OCI-LY7 (cell line): ENCODE data around the gene PCBP3. TPM values are rescaled to one million over a fixed set of nuclear protein-coding genes. Genes with fewer than 3 reads are reported as not detected.
"Not testable (repeated sequence)": the region's sequence is repeated elsewhere in the genome, so short reads cannot be mapped to it uniquely, and the experiment has no call there.

Experiments
- BruUV-seq: library from RNA; stranded (reverse); fragments of 400-500 nt; replicated peaks from 2 replicates; lab custom pipeline; 2021; lab: Mats Ljungman, UMichigan
- CTCF ChIA-PET: fragments of 300-600 bp; sonication (Branson Sonifier 250); formaldehyde crosslinking; loops from one replicate; lab custom pipeline; 2022; ENCODE audit warnings: antibody characterized with exemption; ENCODE audit not compliant: unreplicated experiment; lab: Charles Lee
- POLR2A ChIA-PET: fragments of 300-600 bp; sonication (Branson Sonifier 250); formaldehyde crosslinking; loops from one replicate; lab custom pipeline; 2022; ENCODE audit warnings: antibody characterized with exemption; lab: Charles Lee
- DNase-seq: peaks from one replicate; pipeline ENCODE4 v3.0.0-alpha.2; 2015; ENCODE audit warnings: low spot score
- H2AFZ ChIP-seq: fragments of 200-600 bp; sonication (generic), shearing (Covaris generic); 2 replicates; pipeline ENCODE4 v1.6.1; 2014; ENCODE audit warnings: mild to moderate bottlenecking, antibody characterized with exemption, low read length, moderate library complexity
- H3K27ac ChIP-seq: fragments of 200-600 bp; sonication (generic); 2 replicates; pipeline ENCODE4 v1.5.1; 2014; ENCODE audit warnings: mixed run types, low read depth, mild to moderate bottlenecking, moderate library complexity, low read length, inconsistent platforms; ENCODE audit not compliant: poor library complexity, severe bottlenecking
- H3K36me3 ChIP-seq: fragments of 200-600 bp; sonication (generic); 2 replicates; pipeline ENCODE4 v1.6.1; 2014; ENCODE audit warnings: mild to moderate bottlenecking, antibody characterized with exemption, low read length, moderate library complexity, mixed read lengths; ENCODE audit not compliant: insufficient read depth
- H3K4me1 ChIP-seq: fragments of 200-600 bp; sonication (generic); 2 replicates; pipeline ENCODE4 v1.5.1; 2014; ENCODE audit warnings: mild to moderate bottlenecking, low read length; ENCODE audit not compliant: insufficient read depth, poor library complexity, severe bottlenecking
- H3K4me2 ChIP-seq: fragments of 200-600 bp; sonication (generic); 2 replicates; pipeline ENCODE4 v1.6.1; 2014; ENCODE audit warnings: mild to moderate bottlenecking, low read length
- H3K4me3 ChIP-seq: fragments of 200-600 bp; sonication (generic); 2 replicates; pipeline ENCODE4 v1.5.1; 2014; ENCODE audit warnings: mild to moderate bottlenecking, low read depth, low read length; ENCODE audit not compliant: poor library complexity, severe bottlenecking
- H3K79me2 ChIP-seq: fragments of 200-600 bp; sonication (generic); 2 replicates; pipeline ENCODE4 v1.6.1; 2016; ENCODE audit warnings: low read depth, mild to moderate bottlenecking, low read length, moderate library complexity, mixed read lengths; ENCODE audit not compliant: insufficient read depth
- H3K9me2 ChIP-seq: fragments of 200-600 bp; sonication (generic); 2 replicates; pipeline ENCODE4 v1.6.1; 2016; ENCODE audit warnings: mild to moderate bottlenecking, low read length, mixed read lengths; ENCODE audit not compliant: insufficient read depth
- H3K9me3 ChIP-seq: fragments of 200-600 bp; sonication (generic); 2 replicates; pipeline ENCODE4 v1.6.1; 2014; ENCODE audit warnings: mild to moderate bottlenecking, mixed run types, low read length, mixed read lengths
- H4K20me1 ChIP-seq: fragments of 200-600 bp; sonication (generic); 2 replicates; pipeline ENCODE4 v1.6.1; 2014; ENCODE audit warnings: mild to moderate bottlenecking, antibody characterized with exemption, low read length, moderate library complexity, mixed read lengths; ENCODE audit not compliant: insufficient read depth
- CTCF ChIP-seq: fragments of 200-600 bp; sonication (generic); conservative IDR thresholded peaks from 2 replicates; pipeline ENCODE4 v1.5.1; 2014; ENCODE audit warnings: mild to moderate bottlenecking, antibody characterized with exemption, low read length, moderate library complexity, mixed read lengths
- EZH2phosphoT487 ChIP-seq: fragments of 200-600 bp; sonication (generic); IDR thresholded peaks from 2 replicates; pipeline ENCODE4 v1.6.1; 2018; ENCODE audit warnings: low read depth, borderline replicate concordance, mild to moderate bottlenecking, mixed run types, antibody characterized with exemption, low read length, moderate library complexity, mixed read lengths
- intact Hi-C: fragments of 100-400 bp; cut with micrococcal nuclease; formaldehyde crosslinking; loops from one replicate; pipeline ENCODE4 v1.10.0; 2022; ENCODE audit not compliant: unreplicated experiment
- total RNA-seq, 2 experiments: library from RNA; depleted of rRNA in 1 of 2; stranded (reverse); fragments of >200 nt in 1 of 2; shearing (Covaris generic) in 1 of 2; gene quantifications; 2 replicates each; pipeline ENCODE4 v1.2.3, GENCODE V29; 2014 to 2022

The PCBP3 gene
- total RNA-seq, 2 experiments from 2014 or later, result 0.61 TPM; not detected in 1

- CTCF ChIA-PET, result no interaction called here
- TF ChIP-seq EZH2phosphoT487 (no peak), CTCF (no peak)
- intact Hi-C loops, result no loop called here
- POLR2A ChIA-PET, result no interaction called here
- H2AFZ ChIP-seq, result no peak overlapping the region
- no peaks in the 10 kb centered on the region for H3K79me2 ChIP-seq
- no peak for DNase-seq
- H4K20me1 ChIP-seq, result no peaks in the 10 kb centered on the region
- no peaks in the 10 kb centered on the region for H3K9me2 ChIP-seq
- H3K4me2 ChIP-seq, result no peak overlapping the region
- BruUV-seq, result no TSS peak
- no peaks in the 10 kb centered on the region for H3K36me3 ChIP-seq
- H3K4me1 ChIP-seq, result no peaks in the 10 kb centered on the region
- H3K4me3 ChIP-seq, result no peak overlapping the region
- no peak overlapping the region for H3K27ac ChIP-seq
- H3K9me3 ChIP-seq, result no peaks in the 10 kb centered on the region
Observed at GRCh38 chr21:45719177-45719802, 75.8 kb downstream of the PCBP3 start.

GRCh38 chr21:45720204-45720603 is 76.7 kb downstream of the PCBP3 start:
- H3K36me3 ChIP-seq, DNase-seq, H2AFZ ChIP-seq, H3K4me3 ChIP-seq, H3K4me2 ChIP-seq, BruUV-seq, POLR2A ChIA-PET, CTCF ChIA-PET, H3K4me1 ChIP-seq, H3K9me3 ChIP-seq, H3K27ac ChIP-seq, H4K20me1 ChIP-seq, intact Hi-C loops, H3K79me2 ChIP-seq, H3K9me2 ChIP-seq: not testable (repeated sequence)

GRCh38 chr21:45721671-45722070 is 78.1 kb downstream of the PCBP3 start:
- intact Hi-C loops, result no loop called here
- no TSS peak for BruUV-seq
- no peaks in the 10 kb centered on the region for H3K79me2 ChIP-seq
- H3K27ac ChIP-seq, result no peak overlapping the region
- H3K9me3 ChIP-seq, result no peaks in the 10 kb centered on the region
- H3K9me2 ChIP-seq, result no peaks in the 10 kb centered on the region
- H3K4me1 ChIP-seq, result no peaks in the 10 kb centered on the region
- DNase-seq, result no peak
- no peaks in the 10 kb centered on the region for H3K36me3 ChIP-seq
- no peak for TF ChIP-seq CTCF
- no peak for TF ChIP-seq EZH2phosphoT487
- CTCF ChIA-PET, result no interaction called here
- H4K20me1 ChIP-seq, result no peaks in the 10 kb centered on the region
- no peak overlapping the region for H3K4me3 ChIP-seq
- H2AFZ ChIP-seq, result no peak overlapping the region
- POLR2A ChIA-PET, result interaction anchor here (0.6 to 0.7 kb wide), 2 partner anchors 45 to 434 kb away, joined by 3 read pairs; partner anchors contain the start of gene POFUT2
- H3K4me2 ChIP-seq, result no peak overlapping the region
